Keratinocyte (primary cell): ENCODE data around the gene GFRA4. TPM values are rescaled to one million over a fixed set of nuclear protein-coding genes. Genes with fewer than 3 reads are reported as not detected.

ENCODE experiments used
- DNase-seq: peaks from one replicate; pipeline ENCODE4 v3.0.0-alpha.2; 2011; ENCODE audit warnings: low read depth, missing footprints, low spot score
- FAIRE-seq: peaks from 2 replicates; lab custom pipeline; 2011; peaks lifted over from hg19 to GRCh38; lab: Jason Lieb, UNC
- H2AFZ ChIP-seq: 2 replicates; pipeline ENCODE4 v1.6.0; 2012; ENCODE audit warnings: low read length, control low read depth, inconsistent platforms; ENCODE audit not compliant: control insufficient read depth
- H3K27ac ChIP-seq: 2 replicates; pipeline ENCODE4 v1.5.1; 2011; ENCODE audit warnings: low read length; ENCODE audit not compliant: control insufficient read depth, insufficient read depth
- H3K27me3 ChIP-seq: 3 replicates; pipeline ENCODE4 v1.6.0; 2011; ENCODE audit warnings: low read length; ENCODE audit not compliant: control insufficient read depth, insufficient read depth; ENCODE audit errors: extremely low read depth
- H3K36me3 ChIP-seq, 2 experiments: 2 replicates in 1 of 2; 3 replicates in 1 of 2; pipeline ENCODE4 v1.5.1; 2011; ENCODE audit warnings: low read length in 2 of 2, mild to moderate bottlenecking in 1 of 2; ENCODE audit not compliant: control insufficient read depth in 2 of 2, insufficient read depth in 2 of 2; ENCODE audit errors: extremely low read depth in 1 of 2
- H3K4me1 ChIP-seq: 3 replicates; pipeline ENCODE4 v1.5.1; 2011; ENCODE audit warnings: low read length; ENCODE audit not compliant: control insufficient read depth, insufficient read depth; ENCODE audit errors: extremely low read depth
- H3K4me2 ChIP-seq: 3 replicates; pipeline ENCODE4 v1.6.0; 2011; ENCODE audit warnings: low read depth, low read length; ENCODE audit not compliant: control insufficient read depth, insufficient read depth; ENCODE audit errors: extremely low read depth
- H3K4me3 ChIP-seq, 3 experiments: fragments of 200-600 bp in 1 of 3; sonication (generic) in 1 of 3; 2 replicates in 2 of 3; 3 replicates in 1 of 3; pipeline ENCODE4 v1.5.1; 2011 to 2016; ENCODE audit warnings: low read length in 3 of 3, mild to moderate bottlenecking in 3 of 3, control low read depth in 2 of 3, inconsistent platforms in 1 of 3, low read depth in 1 of 3, mixed read lengths in 1 of 3, mixed run types in 1 of 3, moderate library complexity in 1 of 3; ENCODE audit not compliant: control insufficient read depth in 2 of 3, insufficient read depth in 2 of 3; ENCODE audit errors: extremely low read depth in 1 of 3
- H3K79me2 ChIP-seq: 2 replicates; pipeline ENCODE4 v1.6.0; 2012; ENCODE audit warnings: low read length; ENCODE audit not compliant: control insufficient read depth, insufficient read depth
- H3K9ac ChIP-seq: 3 replicates; pipeline ENCODE4 v1.6.0; 2011; ENCODE audit warnings: low read length; ENCODE audit not compliant: control insufficient read depth, insufficient read depth; ENCODE audit errors: extremely low read depth
- H3K9me1 ChIP-seq: 3 replicates; pipeline ENCODE4 v1.6.0; 2011; ENCODE audit warnings: low read length; ENCODE audit not compliant: control insufficient read depth, insufficient read depth; ENCODE audit errors: extremely low read depth
- H3K9me3 ChIP-seq: 2 replicates; pipeline ENCODE4 v1.5.1; 2012; ENCODE audit warnings: low read depth, low read length; ENCODE audit not compliant: control insufficient read depth
- H4K20me1 ChIP-seq: 3 replicates; pipeline ENCODE4 v1.6.0; 2011; ENCODE audit warnings: low read length; ENCODE audit not compliant: control insufficient read depth, insufficient read depth; ENCODE audit errors: extremely low read depth
- CTCF ChIP-seq, 3 experiments: IDR thresholded peaks in 1 of 3; conservative IDR thresholded peaks in 1 of 3; optimal IDR thresholded peaks in 1 of 3; 2 replicates in 2 of 3; 3 replicates in 1 of 3; pipeline versions ENCODE3 to v1.5.1; 2011; ENCODE audit warnings: low read length in 3 of 3, mild to moderate bottlenecking in 3 of 3, moderate library complexity in 2 of 3, control low read depth in 1 of 3, inconsistent platforms in 1 of 3; ENCODE audit not compliant: insufficient read depth in 2 of 3; ENCODE audit errors: extremely low read depth in 1 of 3
- EZH2 ChIP-seq: IDR thresholded peaks from one replicate; pipeline ENCODE4 v1.6.1; 2012; ENCODE audit warnings: inconsistent platforms, mild to moderate bottlenecking, low read length, moderate library complexity
- dilution Hi-C: fragments of 300-500 bp; cut with MboI; formaldehyde crosslinking; loops from one replicate; pipeline ENCODE4 v1.7.0; 2020; ENCODE audit warnings: low sequenced_read_pairs; ENCODE audit not compliant: extremely low pct_ligation_motif_present
- polyA plus RNA-seq, 5 experiments: library from polyadenylated mRNA; depleted of rRNA in 3 of 5; stranded (reverse) in 3 of 5; stranded (forward) in 1 of 5; unstranded in 1 of 5; fragments of >200 nt; gene quantifications; 1 replicate in 1 of 5; 2 replicates in 3 of 5; 3 replicates in 1 of 5; pipeline versions ENCODE4 v1.2.1 to v1.2.3, GENCODE V29; 2011 to 2012; ENCODE audit warnings: missing spikeins in 2 of 5, low read depth in 1 of 5, low replicate concordance in 1 of 5

Gene GFRA4
- polyA plus RNA-seq, 1 donor (not counting 4 experiments of a cell fraction or from before 2014, with no cell fraction given) = not detected

GRCh38 chr20:3653921-3654320 lies 9.3 kb downstream of the GFRA4 start:
- DNase-seq (no peak), FAIRE-seq (no peak)
- TF ChIP-seq CTCF (optimal IDR thresholded peaks at IDR 0.05 in 1 of 3, IDR thresholded peaks at IDR 0.05 in 1 of 3, conservative IDR thresholded peaks at IDR 0.05 in 1 of 3; ENCODE audit: extremely low read depth in 1 of 3, insufficient read depth in 2 of 3, low read length in 3 of 3) = no peak
- no peak for TF ChIP-seq EZH2
- dilution Hi-C loops = no loop called here
- Histone ChIP-seq H3K9ac (no peak overlapping the region), H3K4me3 (no peak overlapping the region), H3K4me1 (no peaks in the 10 kb centered on the region), H3K27ac (no peak overlapping the region), H4K20me1 (no peaks in the 10 kb centered on the region), H3K27me3 (peaks cover 18% of the 10 kb centered on the region), H3K4me2 (no peak overlapping the region), H3K9me1 (no peaks in the 10 kb centered on the region), H3K36me3 (no peaks in the 10 kb centered on the region), H2AFZ (no peak overlapping the region), H3K79me2 (no peaks in the 10 kb centered on the region), H3K9me3 (no peaks in the 10 kb centered on the region)

GRCh38 chr20:3652676-3653596 lies 10.3 kb downstream of the GFRA4 start:
- H3K9ac ChIP-seq = no peak overlapping the region
- no peak for TF ChIP-seq CTCF (optimal IDR thresholded peaks at IDR 0.05 in 1 of 3, IDR thresholded peaks at IDR 0.05 in 1 of 3, conservative IDR thresholded peaks at IDR 0.05 in 1 of 3; ENCODE audit: extremely low read depth in 1 of 3, insufficient read depth in 2 of 3, low read length in 3 of 3)
- TF ChIP-seq EZH2 = no peak
- dilution Hi-C loops = no loop called here

More at GRCh38 chr20:3652676-3653596, 10.3 kb downstream of the GFRA4 start:
- FAIRE-seq (no peak), DNase-seq (no peak)
- Histone ChIP-seq H2AFZ (no peak overlapping the region), H3K4me2 (no peak overlapping the region), H3K9me3 (no peaks in the 10 kb centered on the region), H3K4me1 (no peaks in the 10 kb centered on the region), H4K20me1 (no peaks in the 10 kb centered on the region), H3K27ac (no peak overlapping the region), H3K36me3 (peaks cover 0 to 1% of the 10 kb centered on the region in 2 experiments), H3K4me3 (no peak overlapping the region), H3K79me2 (no peaks in the 10 kb centered on the region), H3K9me1 (no peaks in the 10 kb centered on the region), H3K27me3 (peaks cover 9% of the 10 kb centered on the region)
